Thyroid gland (tissue), 4 donors: ENCODE measurements around the gene FHIT. TPM values are rescaled to one million over a fixed set of nuclear protein-coding genes. Genes with fewer than 3 reads are reported as not detected.
"Not testable (repeated sequence)": the region's sequence is repeated elsewhere in the genome, so short reads cannot be mapped to it uniquely, and the experiment has no call there.

Source experiments
- DNase-seq, 2 donors: peaks; one replicate each; pipeline ENCODE4 v3.0.0-alpha.2; 2019
- H3K27ac ChIP-seq, 3 donors: fragments of 200-600 bp; sonication (generic); 1 replicate in 2 of 3; 2 replicates in 1 of 3; pipeline ENCODE4 v1.5.1; 2016 to 2019; ENCODE audit warnings: mild to moderate bottlenecking in 1 of 3, moderate library complexity in 1 of 3
- H3K27me3 ChIP-seq: fragments of 200-600 bp; sonication (generic); one replicate; pipeline ENCODE4 v1.5.1; 2019
- H3K36me3 ChIP-seq, 2 donors: fragments of 200-600 bp; sonication (generic); one replicate each; pipeline ENCODE4 v1.5.1; 2016 to 2019
- H3K4me1 ChIP-seq, 2 donors: fragments of 200-600 bp; sonication (generic); one replicate each; pipeline ENCODE4 v1.5.1; 2017 to 2019
- H3K4me3 ChIP-seq, 3 donors: fragments of 200-600 bp; sonication (generic); replicated peaks in 1 of 3; 1 replicate in 2 of 3; 2 replicates in 1 of 3; pipeline ENCODE4 v1.5.1; 2016; ENCODE audit warnings: mild to moderate bottlenecking in 1 of 3
- H3K9me3 ChIP-seq: fragments of 200-600 bp; sonication (generic); one replicate; pipeline ENCODE4 v1.5.1; 2017
- CTCF ChIP-seq, 6 experiments: fragments of 200-600 bp in 3 of 6; fragments of 450-650 bp in 3 of 6; sonication (generic) in 3 of 6; IDR thresholded peaks; one replicate each; pipeline ENCODE4 v1.5.1; 2016 to 2019; ENCODE audit warnings: antibody characterized with exemption in 6 of 6, mild to moderate bottlenecking in 2 of 6, inconsistent platforms in 1 of 6, moderate library complexity in 1 of 6
- POLR2A ChIP-seq, 2 donors: fragments of 450-650 bp; IDR thresholded peaks; one replicate each; pipeline ENCODE4 v1.6.1; 2017; ENCODE audit warnings: antibody characterized with exemption in 2 of 2, mild to moderate bottlenecking in 2 of 2, moderate library complexity in 1 of 2
- whole genome bisulfite sequencing, 2 donors: methylation state at CpG; one replicate each; pipeline ENCODE4 v1.1.5; 2017; 5-methylcytosine and 5-hydroxymethylcytosine counted together
- intact Hi-C: fragments of 100-400 bp; cut with DNase I; formaldehyde crosslinking; loops from one replicate; pipeline ENCODE4 v1.15.1; 2023
- total RNA-seq, 4 donors: library from RNA; depleted of rRNA; stranded (reverse); fragments of >200 nt; gene quantifications; one replicate each; pipeline ENCODE4 v1.2.3, GENCODE V29; 2016

Gene FHIT
- total RNA-seq, 4 donors from 2014 or later: 12.2 to 18.9 (median 16.2) TPM

DNA sequence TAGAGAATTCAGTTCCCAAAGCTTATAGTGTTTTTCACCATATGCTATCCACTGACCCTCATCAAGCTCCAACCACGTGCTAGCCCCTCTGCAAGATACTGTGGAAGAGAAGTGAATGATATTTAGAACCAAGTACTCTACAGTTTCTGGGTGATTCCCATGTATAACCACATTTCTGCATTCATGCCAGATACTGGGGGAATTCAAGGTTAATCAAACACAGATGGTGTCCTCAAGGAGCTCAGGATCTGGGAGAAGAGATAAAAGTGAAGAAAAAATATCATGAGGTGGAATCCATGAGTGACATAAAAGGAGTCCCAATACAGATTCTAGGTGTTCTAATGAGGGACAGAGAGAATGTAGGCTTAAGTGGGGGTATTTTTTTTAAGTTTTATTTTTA, 195.8 kb downstream of the FHIT start:
- no peak for DNase-seq
- intact Hi-C loops: no loop called here
- Histone ChIP-seq H3K27ac (no peak overlapping the region), H3K4me3 (no peak overlapping the region), H3K4me1 (peaks cover 4 to 9% of the 10 kb centered on the region in 2 donors), H3K36me3 (no peaks in the 10 kb centered on the region), H3K27me3 (no peaks in the 10 kb centered on the region), H3K9me3 (no peaks in the 10 kb centered on the region)
- TF ChIP-seq CTCF (IDR thresholded peaks at IDR 0.05): no peak
- no peak for TF ChIP-seq POLR2A (IDR thresholded peaks at IDR 0.05)
- 81 to 88% methylated on average over 1 of the region's 1 CpG for WGBS, 2 donors

DNA sequence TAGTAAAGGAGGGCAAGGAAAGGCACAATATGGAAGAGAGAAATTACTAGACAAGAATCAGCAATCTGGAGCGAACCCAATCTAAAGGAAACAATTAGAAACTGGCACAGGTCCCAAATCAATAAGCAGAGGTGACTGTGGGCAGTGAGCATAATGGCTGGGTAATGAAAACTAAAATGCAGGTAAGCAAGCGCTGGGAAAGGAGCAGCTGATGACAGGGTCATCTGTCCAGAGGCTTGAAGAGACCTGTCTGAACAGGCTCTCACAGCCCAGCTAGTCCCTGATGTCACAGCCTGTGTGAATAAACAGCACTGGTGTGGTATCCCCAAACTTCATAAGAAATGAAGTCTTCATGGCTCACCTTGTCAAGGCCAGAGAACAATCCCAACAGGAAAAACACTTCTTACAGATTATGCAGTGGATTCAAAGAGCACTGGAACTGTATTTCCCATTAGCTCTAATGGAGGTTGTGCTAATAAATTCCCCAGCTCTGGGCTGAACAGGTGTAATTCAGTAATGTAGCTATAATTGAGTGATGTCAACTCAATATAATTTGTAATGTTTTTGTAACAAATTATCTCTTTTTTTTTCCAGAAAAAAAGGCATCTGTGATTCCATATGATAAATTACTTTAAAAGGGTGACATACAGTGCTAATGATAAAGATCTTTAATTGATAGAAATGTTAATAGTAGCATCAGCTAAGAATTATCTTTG, 197.3 kb downstream of the FHIT start:
- Histone ChIP-seq H3K4me3 (no peak overlapping the region), H3K36me3 (no peaks in the 10 kb centered on the region), H3K27me3 (no peaks in the 10 kb centered on the region), H3K9me3 (no peaks in the 10 kb centered on the region), H3K27ac (no peak overlapping the region), H3K4me1 (peaks cover 4 to 9% of the 10 kb centered on the region in 2 donors)
- no peak for DNase-seq
- WGBS, 2 donors: 89 to 93% methylated on average over 2 of the region's 2 CpGs
- intact Hi-C loops: no loop called here
- TF ChIP-seq POLR2A (IDR thresholded peaks at IDR 0.05) (no peak), CTCF (IDR thresholded peaks at IDR 0.05) (no peak)

DNA sequence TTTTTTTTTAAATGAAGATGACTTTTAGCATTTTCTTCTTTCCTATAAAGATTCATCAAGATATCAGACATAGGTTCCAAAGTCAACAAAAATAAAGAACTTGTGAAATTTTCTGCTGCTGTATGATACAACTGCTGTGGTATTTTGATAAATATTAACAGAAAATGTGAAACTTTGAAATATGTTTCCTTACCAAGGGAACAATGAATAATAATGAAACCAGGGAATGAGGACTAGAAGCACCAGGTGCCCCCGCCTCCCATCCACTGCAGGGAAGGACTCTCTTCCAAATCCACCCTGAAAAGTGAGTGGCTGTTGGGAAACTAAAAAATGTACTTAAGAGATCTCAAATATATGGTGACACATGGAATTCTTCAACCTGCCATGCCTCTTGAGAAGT, 198.4 kb downstream of the FHIT start:
- 85 to 95% methylated on average over 1 of the region's 1 CpG for WGBS, 2 donors
- intact Hi-C loops: no loop called here
- no peak for DNase-seq
- Histone ChIP-seq H3K4me1 (peaks cover 2% of the 10 kb centered on the region in 2 donors), H3K36me3 (no peaks in the 10 kb centered on the region), H3K9me3 (no peaks in the 10 kb centered on the region), H3K4me3 (no peak overlapping the region), H3K27ac (no peak overlapping the region), H3K27me3 (no peaks in the 10 kb centered on the region)
- TF ChIP-seq CTCF (IDR thresholded peaks at IDR 0.05) (no peak), POLR2A (IDR thresholded peaks at IDR 0.05) (no peak)

DNA sequence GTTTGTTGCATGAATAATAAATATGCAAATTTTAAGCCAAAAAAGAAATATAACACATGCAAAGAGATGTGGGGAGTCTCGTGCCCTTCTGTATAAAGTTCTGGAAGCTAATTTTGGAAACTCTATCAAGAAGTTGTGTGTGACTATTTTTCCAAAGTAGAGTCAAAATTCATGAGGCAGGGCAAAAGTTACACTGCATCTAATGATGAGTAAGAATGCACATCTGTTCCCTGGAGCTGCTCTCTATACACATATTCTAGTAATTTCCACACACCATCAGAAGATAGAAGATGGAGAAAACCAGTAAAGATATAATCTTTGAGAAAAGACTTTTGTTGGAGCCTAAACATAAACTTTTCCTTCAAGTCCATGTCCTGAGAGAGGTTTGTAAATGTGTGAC, 199.6 kb downstream of the FHIT start:
- H3K36me3 ChIP-seq: no peaks in the 10 kb centered on the region
- TF ChIP-seq CTCF (IDR thresholded peaks at IDR 0.05): no peak
- no peak for TF ChIP-seq POLR2A (IDR thresholded peaks at IDR 0.05)
- WGBS, 2 donors: 85 to 86% methylated on average over 1 of the region's 1 CpG
- intact Hi-C loops: no loop called here
- H3K9me3 ChIP-seq: no peaks in the 10 kb centered on the region
- no peaks in the 10 kb centered on the region for H3K27me3 ChIP-seq
- DNase-seq: no peak
- H3K4me3 ChIP-seq: no peak overlapping the region
- no peak overlapping the region for H3K27ac ChIP-seq
- H3K4me1 ChIP-seq: no peaks in the 10 kb centered on the region

DNA sequence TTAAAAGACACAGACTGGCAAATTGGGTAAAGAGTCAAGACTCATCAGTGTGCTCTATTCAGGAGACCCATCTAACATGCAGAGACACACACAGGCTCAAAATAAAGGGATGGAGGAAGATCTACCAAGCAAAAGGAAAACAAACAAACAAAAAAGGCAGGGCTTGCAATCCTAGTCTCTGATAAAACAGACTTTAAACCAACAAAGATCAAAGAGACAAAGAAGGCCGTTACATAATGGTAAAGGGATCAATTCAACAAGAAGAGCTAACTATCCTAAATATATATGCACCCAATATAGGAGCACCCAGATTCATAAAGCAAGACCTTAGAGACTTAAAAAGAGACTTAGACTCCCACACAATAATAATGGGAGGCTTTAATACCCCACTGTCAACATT, 206.1 kb downstream of the FHIT start:
- H3K4me3 ChIP-seq, H3K4me1 ChIP-seq, H3K27ac ChIP-seq, H3K9me3 ChIP-seq, intact Hi-C loops, H3K27me3 ChIP-seq, DNase-seq, H3K36me3 ChIP-seq: not testable (repeated sequence)
- 92 to 93% methylated on average over 1 of the region's 1 CpG for WGBS, 2 donors
